BLaER1 treated with 17β-estradiol and CSF1 and Interleukin-3, amounts not matched to agents 10 nM and 100 nM (cell line): ENCODE results near the gene ATP1B2.

Experiments
- H3K27ac ChIP-seq, 11 experiments: shearing (Covaris generic); formaldehyde crosslinking; 2 replicates each; pipeline ENCODE4 v1.8.1; 2022
- H3K27me3 ChIP-seq, 11 experiments: shearing (Covaris generic); formaldehyde crosslinking; 2 replicates each; pipeline ENCODE4 v1.8.1; 2022
- H3K36me3 ChIP-seq, 11 experiments: shearing (Covaris generic); formaldehyde crosslinking; 2 replicates each; pipeline ENCODE4 v1.8.1; 2022
- H3K4me1 ChIP-seq, 10 experiments: shearing (Covaris generic); formaldehyde crosslinking; 2 replicates each; pipeline ENCODE4 v1.8.1; 2022
- H3K4me2 ChIP-seq, 11 experiments: shearing (Covaris generic); formaldehyde crosslinking; 2 replicates each; pipeline ENCODE4 v1.8.1; 2022
- H3K4me3 ChIP-seq, 10 experiments: shearing (Covaris generic); formaldehyde crosslinking; 2 replicates each; pipeline ENCODE4 v1.8.1; 2022
- H3K9ac ChIP-seq, 11 experiments: shearing (Covaris generic); formaldehyde crosslinking; 2 replicates each; pipeline ENCODE4 v1.8.1; 2022
- H3K9me3 ChIP-seq, 11 experiments: shearing (Covaris generic); formaldehyde crosslinking; replicated peaks in 1 of 11; 2 replicates each; pipeline ENCODE4 v1.8.1; 2022
- H4K20me1 ChIP-seq, 11 experiments: shearing (Covaris generic); formaldehyde crosslinking; 2 replicates each; pipeline ENCODE4 v1.8.1; 2022
- Cebpa-rat ChIP-seq, 11 experiments: shearing (Covaris generic); IDR thresholded peaks; 2 replicates each; pipeline ENCODE4 v1.8.1; 2022

ATP1B2 gene

DNA sequence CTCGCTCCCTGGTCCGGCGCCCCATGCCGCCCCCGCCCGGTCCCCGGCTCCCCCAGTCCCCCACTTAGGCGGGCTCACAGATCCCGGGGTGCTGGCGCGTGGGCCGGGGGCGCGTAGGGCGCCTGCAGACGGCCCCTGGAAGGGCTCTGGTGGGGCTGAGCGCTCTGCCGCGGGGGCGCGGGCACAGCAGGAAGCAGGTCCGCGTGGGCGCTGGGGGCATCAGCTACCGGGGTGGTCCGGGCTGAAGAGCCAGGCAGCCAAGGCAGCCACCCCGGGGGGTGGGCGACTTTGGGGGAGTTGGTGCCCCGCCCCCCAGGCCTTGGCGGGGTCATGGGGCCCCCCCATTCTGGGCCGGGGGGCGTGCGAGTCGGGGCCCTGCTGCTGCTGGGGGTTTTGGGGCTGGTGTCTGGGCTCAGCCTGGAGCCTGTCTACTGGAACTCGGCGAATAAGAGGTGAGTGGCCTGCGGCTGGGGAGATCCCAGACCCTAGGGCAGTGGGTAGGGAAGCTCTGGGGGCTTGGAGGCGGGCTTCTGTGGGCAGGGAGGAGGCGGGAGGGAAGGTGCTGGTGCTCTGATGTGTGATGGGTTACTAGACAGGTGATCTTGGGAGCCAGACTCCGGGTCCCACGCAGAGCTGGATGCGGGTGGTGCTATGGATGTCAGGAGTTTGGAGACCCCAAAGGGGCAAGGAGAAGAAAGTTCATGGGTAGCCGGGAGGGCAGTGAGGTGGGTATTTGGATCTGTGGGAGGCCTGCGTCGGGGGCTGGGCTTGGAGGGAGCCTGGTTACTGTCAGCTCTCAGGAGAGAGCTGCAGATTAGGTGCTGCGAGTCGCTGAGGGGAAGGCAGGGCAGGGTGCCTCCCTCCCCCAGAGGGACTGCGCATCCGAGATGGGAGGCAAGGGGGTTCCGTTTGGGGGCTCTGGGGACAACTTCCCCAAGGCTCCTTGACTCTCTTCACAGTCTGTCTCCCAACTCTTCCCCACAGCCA, 54.8 kb downstream of the ATP1B2 start:
- peak overlapping the region in 9 of 11 experiments; percentile 17 to 55 (median 46); a peak in 11 of 22 replicates for H3K9ac ChIP-seq
- H3K27me3 ChIP-seq = peaks cover 57 to 73% (median 60%) of the 10 kb centered on the region in 11 experiments
- H3K4me1 ChIP-seq = peaks cover 20 to 40% (median 29%) of the 10 kb centered on the region in 10 experiments
- peak overlapping the region; percentile 36 to 64 (median 50); a peak in 19 of 20 replicates for H3K4me3 ChIP-seq
- H4K20me1 ChIP-seq = peaks cover 0 to 61% (median 32%) of the 10 kb centered on the region in 11 experiments; a peak in 16 of 22 replicates
- peaks cover 16 to 33% (median 27%) of the 10 kb centered on the region in 11 experiments for H3K36me3 ChIP-seq
- no peak for TF ChIP-seq Cebpa-rat (IDR thresholded peaks at IDR 0.05)
- H3K9me3 ChIP-seq = no peaks in the 10 kb centered on the region
- H3K27ac ChIP-seq = no peak overlapping the region
- H3K4me2 ChIP-seq = peak overlapping the region; percentile 72 to 87 (median 81)

DNA sequence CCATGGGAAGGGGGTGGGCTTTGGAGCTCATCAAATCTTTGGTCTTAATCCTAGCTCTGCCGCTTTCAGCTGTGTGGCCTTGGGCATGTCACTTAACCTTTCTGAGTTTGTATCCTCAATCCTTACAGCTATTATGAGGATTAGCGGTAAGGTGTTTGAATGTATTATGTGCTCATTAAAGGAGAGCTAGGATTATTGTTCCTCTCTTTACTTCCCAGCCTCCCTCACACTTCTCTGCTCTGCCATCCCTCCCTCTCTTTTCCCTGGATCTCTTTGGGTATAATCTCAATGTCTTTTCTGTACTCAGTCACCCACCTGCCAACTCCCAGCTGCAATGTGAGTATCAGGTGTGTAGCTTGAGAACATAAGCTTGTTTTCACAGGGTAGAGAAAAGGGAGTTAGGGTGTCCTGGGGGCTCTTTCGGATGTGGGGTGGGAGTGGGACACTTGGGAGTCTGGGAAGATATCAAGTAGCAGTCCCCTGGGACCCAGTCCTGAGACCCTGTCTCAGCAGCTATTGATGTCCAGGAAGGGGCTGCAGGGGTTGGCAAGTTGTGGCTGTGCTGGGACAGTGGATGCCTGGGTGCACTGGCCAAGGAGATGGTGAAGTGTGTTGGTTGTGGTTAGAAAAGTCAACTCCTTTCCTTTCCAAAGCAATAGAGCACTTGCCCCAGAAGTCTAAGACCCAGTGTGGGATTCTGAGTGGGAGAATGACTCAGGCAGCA, 56.1 kb downstream of the ATP1B2 start:
- Histone ChIP-seq H3K4me2 (no peak overlapping the region), H3K27ac (no peak overlapping the region), H3K9me3 (no peaks in the 10 kb centered on the region), H3K9ac (no peak overlapping the region), H3K36me3 (peaks cover 5 to 21% (median 15%) of the 10 kb centered on the region in 11 experiments; a peak in 21 of 22 replicates), H3K4me1 (peaks cover 21 to 52% (median 35%) of the 10 kb centered on the region in 10 experiments), H4K20me1 (peaks cover 0 to 61% (median 32%) of the 10 kb centered on the region in 11 experiments; a peak in 16 of 22 replicates), H3K4me3 (no peak overlapping the region), H3K27me3 (peaks cover 57 to 77% (median 63%) of the 10 kb centered on the region in 11 experiments)
- no peak for TF ChIP-seq Cebpa-rat (IDR thresholded peaks at IDR 0.05)
